GM12865 (cell line): ENCODE measurements around the gene GRID2.

Experiments used
- DNase-seq: peaks from one replicate; pipeline ENCODE4 v3.0.0; 2010; ENCODE audit warnings: low read depth
- H3K4me3 ChIP-seq: 2 replicates; pipeline ENCODE4 v1.5.1; 2011; ENCODE audit warnings: mild to moderate bottlenecking, low read depth, low read length, control low read depth
- TF ChIP-seq, protein P1 (sequence below): IDR thresholded peaks from 2 replicates; pipeline ENCODE4 v1.5.1; 2011; ENCODE audit warnings: low read length, control low read depth, low read depth, inconsistent platforms; ENCODE audit not compliant: insufficient read depth; ENCODE audit errors: missing control alignments

The GRID2 gene

DNA sequence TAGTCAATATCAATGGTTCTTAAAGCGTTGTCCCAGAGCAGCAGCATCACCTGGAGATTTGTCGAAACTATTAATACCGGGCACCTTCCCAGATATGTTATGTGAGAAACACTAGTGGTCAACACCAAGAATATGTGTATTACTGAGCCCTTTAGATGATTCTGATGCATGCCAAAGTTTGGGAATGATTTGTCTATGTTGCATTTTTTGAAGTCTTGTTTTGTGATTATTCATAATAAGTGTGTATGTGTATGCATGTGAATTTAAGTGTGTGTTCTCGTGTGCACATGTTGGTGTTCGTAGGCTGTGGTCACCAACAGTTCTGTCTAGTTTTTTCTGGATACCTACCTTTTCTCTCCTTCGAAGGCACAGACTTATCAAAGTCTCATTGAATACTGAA, 749.4 kb downstream of the GRID2 start:
- DNase-seq, result no peak

GRCh38 chr4:93061826-93062225, 758.1 kb downstream of the GRID2 start:
- TF ChIP-seq, protein P1, sequence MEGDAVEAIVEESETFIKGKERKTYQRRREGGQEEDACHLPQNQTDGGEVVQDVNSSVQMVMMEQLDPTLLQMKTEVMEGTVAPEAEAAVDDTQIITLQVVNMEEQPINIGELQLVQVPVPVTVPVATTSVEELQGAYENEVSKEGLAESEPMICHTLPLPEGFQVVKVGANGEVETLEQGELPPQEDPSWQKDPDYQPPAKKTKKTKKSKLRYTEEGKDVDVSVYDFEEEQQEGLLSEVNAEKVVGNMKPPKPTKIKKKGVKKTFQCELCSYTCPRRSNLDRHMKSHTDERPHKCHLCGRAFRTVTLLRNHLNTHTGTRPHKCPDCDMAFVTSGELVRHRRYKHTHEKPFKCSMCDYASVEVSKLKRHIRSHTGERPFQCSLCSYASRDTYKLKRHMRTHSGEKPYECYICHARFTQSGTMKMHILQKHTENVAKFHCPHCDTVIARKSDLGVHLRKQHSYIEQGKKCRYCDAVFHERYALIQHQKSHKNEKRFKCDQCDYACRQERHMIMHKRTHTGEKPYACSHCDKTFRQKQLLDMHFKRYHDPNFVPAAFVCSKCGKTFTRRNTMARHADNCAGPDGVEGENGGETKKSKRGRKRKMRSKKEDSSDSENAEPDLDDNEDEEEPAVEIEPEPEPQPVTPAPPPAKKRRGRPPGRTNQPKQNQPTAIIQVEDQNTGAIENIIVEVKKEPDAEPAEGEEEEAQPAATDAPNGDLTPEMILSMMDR, result no peak
- no peak overlapping the region for H3K4me3 ChIP-seq
- DNase-seq, result no peak

More for the DNA sequence above, 749.4 kb downstream of the GRID2 start:
- TF ChIP-seq, protein P1, result no peak
- no peak overlapping the region for H3K4me3 ChIP-seq

DNA sequence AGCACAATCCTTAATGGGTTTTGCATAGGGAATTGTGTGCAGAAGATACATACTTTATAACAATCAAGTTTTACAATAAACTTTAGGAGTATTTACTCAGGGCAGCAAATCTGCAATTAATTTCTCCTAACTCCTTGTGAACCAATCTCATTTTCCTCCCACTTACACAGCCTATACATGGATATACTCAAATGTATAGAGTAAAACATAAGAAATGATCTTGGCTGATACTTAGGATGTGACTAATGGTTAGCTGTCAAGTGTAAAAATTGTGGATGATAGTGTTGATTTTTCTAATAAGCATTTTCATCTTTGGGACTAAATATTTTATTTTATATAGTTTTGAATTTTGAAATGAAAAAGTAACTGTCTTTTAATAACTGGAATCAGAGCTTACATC, 759.6 kb downstream of the GRID2 start:
- no peak overlapping the region for H3K4me3 ChIP-seq
- TF ChIP-seq, protein P1, result no peak
- no peak for DNase-seq

DNA sequence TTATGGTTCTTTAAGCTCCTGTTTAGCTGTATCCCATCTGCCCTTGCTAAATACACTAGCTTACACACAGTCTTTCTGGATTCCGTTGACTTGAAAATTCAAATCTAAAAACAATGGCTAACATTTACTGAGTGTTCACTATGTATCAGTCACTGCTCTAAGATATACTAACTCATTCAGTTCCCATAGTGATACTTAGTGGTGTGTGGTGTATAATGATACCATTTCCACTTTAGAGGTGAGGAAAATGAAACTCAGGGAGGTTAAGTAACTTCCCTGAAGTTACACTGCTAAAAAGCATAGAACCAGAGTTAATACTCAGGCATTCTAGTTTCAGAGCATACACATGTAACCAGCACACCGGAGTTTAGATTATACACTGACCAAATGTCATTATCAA, 762.0 kb downstream of the GRID2 start:
- TF ChIP-seq, protein P1, result no peak
- H3K4me3 ChIP-seq, result no peak overlapping the region
- DNase-seq, result no peak

DNA sequence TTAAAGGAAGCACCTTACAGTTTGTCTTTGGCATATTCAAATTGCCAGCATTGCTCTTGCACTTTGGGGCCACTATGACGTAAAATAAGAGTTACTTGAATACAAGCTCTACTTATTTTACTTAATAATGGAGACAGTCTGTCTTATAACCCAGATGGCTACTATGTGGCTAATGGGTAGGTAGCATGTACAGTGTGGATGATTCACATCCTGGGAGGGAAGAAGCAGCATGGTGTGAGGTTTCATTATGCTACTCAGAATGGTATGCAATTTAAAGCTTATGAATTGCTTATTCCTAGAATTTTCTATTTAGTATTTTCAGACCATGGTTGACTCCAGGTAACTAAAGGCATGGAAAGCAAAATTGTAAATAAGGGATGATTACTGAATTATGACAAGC, 763.0 kb downstream of the GRID2 start:
- H3K4me3 ChIP-seq, result no peak overlapping the region
- no peak for DNase-seq
- TF ChIP-seq, protein P1, result no peak

- H3K4me3 ChIP-seq, result no peak overlapping the region
- no peak for DNase-seq
- TF ChIP-seq, protein P1, result no peak
Measured at GRCh38 chr4:93072292-93072691, 768.5 kb downstream of the GRID2 start.

GRCh38 chr4:93080316-93080715, 776.5 kb downstream of the GRID2 start:
- no peak for DNase-seq
- H3K4me3 ChIP-seq, result no peak overlapping the region
- TF ChIP-seq, protein P1, result no peak
